MM.1S (cell line): ENCODE measurements around the gene CACNG7.

ENCODE experiments used
- CTCF ChIP-seq: fragments of 300-600 bp; sonication (generic); IDR thresholded peaks from 2 replicates; pipeline ENCODE4 v1.5.1; 2016; ENCODE audit warnings: antibody characterized with exemption, low read length, mixed read lengths
- EZH2 ChIP-seq: fragments of 300-600 bp; sonication (generic); optimal IDR thresholded peaks from 2 replicates; pipeline ENCODE3; 2017; ENCODE audit warnings: low read depth, mild to moderate bottlenecking, antibody characterized with exemption, low read length, mixed read lengths

- TF ChIP-seq CTCF: no peak
- TF ChIP-seq EZH2: no peak
These were observed 82.4 kb downstream of the CACNG7 start, which contains the start of gene CACNG6 for GRCh38 chr19:53991224-53992113.
